ENCODE results near the gene DDX59. TPM values are rescaled to one million over a fixed set of nuclear protein-coding genes. Genes with fewer than 3 reads are reported as not detected.

The DDX59 gene
- total RNA-seq, 1 donor from 2014 or later, result 17.7 TPM

GRCh38 chr1:200694738-200695137 is 25.0 kb upstream of the DDX59 start:
- H3K27me3 ChIP-seq (ENCODE audit: control insufficient read depth in 3 of 3, insufficient read depth in 3 of 3, low read length in 3 of 3), result no peaks in the 10 kb centered on the region
- H3K36me3 ChIP-seq (ENCODE audit: control insufficient read depth in 3 of 3, insufficient read depth in 3 of 3, low read length in 3 of 3), result no peaks in the 10 kb centered on the region
- no peak overlapping the region for H3K27ac ChIP-seq (ENCODE audit: low read depth, low read length)
- H3K9ac ChIP-seq (ENCODE audit: low read depth in 1 of 3, low read length in 3 of 3), result no peak overlapping the region
- peaks cover 0 to 5% (median 0%) of the 10 kb centered on the region in 3 donors for H3K4me1 ChIP-seq (ENCODE audit: control insufficient read depth in 3 of 3, insufficient read depth in 3 of 3, low read length in 3 of 3)
- H3K4me3 ChIP-seq (ENCODE audit: low read length in 3 of 3), result no peak overlapping the region
- no peaks in the 10 kb centered on the region for H3K9me3 ChIP-seq (ENCODE audit: control insufficient read depth in 3 of 3, low read length in 3 of 3)

- Histone ChIP-seq H3K27ac (ENCODE audit: low read depth, low read length) (no peak overlapping the region), H3K27me3 (ENCODE audit: control insufficient read depth in 3 of 3, insufficient read depth in 3 of 3, low read length in 3 of 3) (no peaks in the 10 kb centered on the region), H3K9ac (ENCODE audit: low read depth in 1 of 3, low read length in 3 of 3) (no peak overlapping the region)
Measured at GRCh38 chr1:200693327-200693726, 23.6 kb upstream of the DDX59 start.

GRCh38 chr1:200692316-200692715 is 22.6 kb upstream of the DDX59 start:
- H3K27me3 ChIP-seq (ENCODE audit: control insufficient read depth in 3 of 3, insufficient read depth in 3 of 3, low read length in 3 of 3), result no peaks in the 10 kb centered on the region
- H3K9me3 ChIP-seq (ENCODE audit: control insufficient read depth in 3 of 3, low read length in 3 of 3), result no peaks in the 10 kb centered on the region
- no peaks in the 10 kb centered on the region for H3K36me3 ChIP-seq (ENCODE audit: control insufficient read depth in 3 of 3, insufficient read depth in 3 of 3, low read length in 3 of 3)

More at GRCh38 chr1:200693327-200693726, 23.6 kb upstream of the DDX59 start:
- Histone ChIP-seq H3K9me3 (ENCODE audit: control insufficient read depth in 3 of 3, low read length in 3 of 3) (no peaks in the 10 kb centered on the region), H3K4me3 (ENCODE audit: low read length in 3 of 3) (no peak overlapping the region), H3K36me3 (ENCODE audit: control insufficient read depth in 3 of 3, insufficient read depth in 3 of 3, low read length in 3 of 3) (no peaks in the 10 kb centered on the region), H3K4me1 (ENCODE audit: control insufficient read depth in 3 of 3, insufficient read depth in 3 of 3, low read length in 3 of 3) (peaks cover 0 to 5% (median 0%) of the 10 kb centered on the region in 3 donors)

GRCh38 chr1:200686620-200687019 is 16.9 kb upstream of the DDX59 start:
- no peaks in the 10 kb centered on the region for H3K4me1 ChIP-seq (ENCODE audit: control insufficient read depth in 3 of 3, insufficient read depth in 3 of 3, low read length in 3 of 3)
- H3K27me3 ChIP-seq (ENCODE audit: control insufficient read depth in 3 of 3, insufficient read depth in 3 of 3, low read length in 3 of 3), result peaks cover 0 to 2% (median 0%) of the 10 kb centered on the region in 3 donors
- no peaks in the 10 kb centered on the region for H3K9me3 ChIP-seq (ENCODE audit: control insufficient read depth in 3 of 3, low read length in 3 of 3)
- H3K4me3 ChIP-seq (ENCODE audit: low read length in 3 of 3), result no peak overlapping the region
- no peaks in the 10 kb centered on the region for H3K36me3 ChIP-seq (ENCODE audit: control insufficient read depth in 3 of 3, insufficient read depth in 3 of 3, low read length in 3 of 3)
- no peak overlapping the region for H3K27ac ChIP-seq (ENCODE audit: low read depth, low read length)
- H3K9ac ChIP-seq (ENCODE audit: low read depth in 1 of 3, low read length in 3 of 3), result no peak overlapping the region

More at GRCh38 chr1:200692316-200692715, 22.6 kb upstream of the DDX59 start:
- Histone ChIP-seq H3K4me1 (ENCODE audit: control insufficient read depth in 3 of 3, insufficient read depth in 3 of 3, low read length in 3 of 3) (no peaks in the 10 kb centered on the region), H3K9ac (ENCODE audit: low read depth in 1 of 3, low read length in 3 of 3) (no peak overlapping the region), H3K27ac (ENCODE audit: low read depth, low read length) (no peak overlapping the region), H3K4me3 (ENCODE audit: low read length in 3 of 3) (no peak overlapping the region)

GRCh38 chr1:200684015-200684414 is 14.3 kb upstream of the DDX59 start:
- Histone ChIP-seq H3K4me1 (ENCODE audit: control insufficient read depth in 3 of 3, insufficient read depth in 3 of 3, low read length in 3 of 3) (no peaks in the 10 kb centered on the region), H3K4me3 (ENCODE audit: low read length in 3 of 3) (no peak overlapping the region), H3K9ac (ENCODE audit: low read depth in 1 of 3, low read length in 3 of 3) (no peak overlapping the region), H3K36me3 (ENCODE audit: control insufficient read depth in 3 of 3, insufficient read depth in 3 of 3, low read length in 3 of 3) (no peaks in the 10 kb centered on the region), H3K27me3 (ENCODE audit: control insufficient read depth in 3 of 3, insufficient read depth in 3 of 3, low read length in 3 of 3) (peaks cover 0 to 2% (median 0%) of the 10 kb centered on the region in 3 donors), H3K27ac (ENCODE audit: low read depth, low read length) (no peak overlapping the region), H3K9me3 (ENCODE audit: control insufficient read depth in 3 of 3, low read length in 3 of 3) (no peaks in the 10 kb centered on the region)

- no peaks in the 10 kb centered on the region for H3K9me3 ChIP-seq (ENCODE audit: control insufficient read depth in 3 of 3, low read length in 3 of 3)
- H3K4me1 ChIP-seq (ENCODE audit: control insufficient read depth in 3 of 3, insufficient read depth in 3 of 3, low read length in 3 of 3), result no peaks in the 10 kb centered on the region
- H3K27me3 ChIP-seq (ENCODE audit: control insufficient read depth in 3 of 3, insufficient read depth in 3 of 3, low read length in 3 of 3), result peaks cover 0 to 2% (median 0%) of the 10 kb centered on the region in 3 donors
- H3K9ac ChIP-seq (ENCODE audit: low read depth in 1 of 3, low read length in 3 of 3), result no peak overlapping the region
- no peak overlapping the region for H3K4me3 ChIP-seq (ENCODE audit: low read length in 3 of 3)
- no peaks in the 10 kb centered on the region for H3K36me3 ChIP-seq (ENCODE audit: control insufficient read depth in 3 of 3, insufficient read depth in 3 of 3, low read length in 3 of 3)
- no peak overlapping the region for H3K27ac ChIP-seq (ENCODE audit: low read depth, low read length)
Measured at GRCh38 chr1:200683298-200683697, 13.6 kb upstream of the DDX59 start.

DNA sequence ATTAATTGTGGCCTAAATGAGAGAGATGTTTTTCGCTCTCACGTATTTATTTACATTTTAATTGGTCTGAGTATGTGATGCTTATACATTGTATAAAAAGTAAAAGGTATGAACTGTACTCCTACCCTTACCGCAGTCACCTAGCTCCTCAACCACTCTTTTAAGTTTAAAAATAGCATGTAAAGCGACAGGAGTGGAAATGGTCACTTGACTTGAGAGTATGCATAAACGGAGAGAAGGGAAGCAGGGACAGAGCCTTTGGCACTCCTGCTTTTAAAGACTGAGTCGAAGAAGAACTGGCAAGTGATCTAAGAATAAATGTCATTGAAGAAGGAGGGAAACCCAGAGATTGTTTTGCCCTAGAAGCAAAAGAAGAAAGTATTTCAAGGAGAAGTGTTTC is 11.5 kb upstream of the DDX59 start:
- no peaks in the 10 kb centered on the region for H3K36me3 ChIP-seq (ENCODE audit: control insufficient read depth in 3 of 3, insufficient read depth in 3 of 3, low read length in 3 of 3)
- H3K27ac ChIP-seq (ENCODE audit: low read depth, low read length), result no peak overlapping the region
- H3K4me3 ChIP-seq (ENCODE audit: low read length in 3 of 3), result no peak overlapping the region
- H3K4me1 ChIP-seq (ENCODE audit: control insufficient read depth in 3 of 3, insufficient read depth in 3 of 3, low read length in 3 of 3), result no peaks in the 10 kb centered on the region
- H3K9me3 ChIP-seq (ENCODE audit: control insufficient read depth in 3 of 3, low read length in 3 of 3), result no peaks in the 10 kb centered on the region
- peaks cover 0 to 2% (median 0%) of the 10 kb centered on the region in 3 donors for H3K27me3 ChIP-seq (ENCODE audit: control insufficient read depth in 3 of 3, insufficient read depth in 3 of 3, low read length in 3 of 3)
- H3K9ac ChIP-seq (ENCODE audit: low read depth in 1 of 3, low read length in 3 of 3), result no peak overlapping the region

- Histone ChIP-seq H3K27ac (ENCODE audit: low read depth, low read length) (no peak overlapping the region), H3K36me3 (ENCODE audit: control insufficient read depth in 3 of 3, insufficient read depth in 3 of 3, low read length in 3 of 3) (no peaks in the 10 kb centered on the region), H3K9ac (ENCODE audit: low read depth in 1 of 3, low read length in 3 of 3) (no peak overlapping the region), H3K4me1 (ENCODE audit: control insufficient read depth in 3 of 3, insufficient read depth in 3 of 3, low read length in 3 of 3) (no peaks in the 10 kb centered on the region), H3K27me3 (ENCODE audit: control insufficient read depth in 3 of 3, insufficient read depth in 3 of 3, low read length in 3 of 3) (no peaks in the 10 kb centered on the region), H3K4me3 (ENCODE audit: low read length in 3 of 3) (no peak overlapping the region), H3K9me3 (ENCODE audit: control insufficient read depth in 3 of 3, low read length in 3 of 3) (no peaks in the 10 kb centered on the region)
Measured at GRCh38 chr1:200676829-200677228, 7.1 kb upstream of the DDX59 start.

GRCh38 chr1:200675588-200675852 is 5.8 kb upstream of the DDX59 start:
- no peak overlapping the region for H3K4me3 ChIP-seq (ENCODE audit: low read length in 3 of 3)
- H3K9ac ChIP-seq (ENCODE audit: low read depth in 1 of 3, low read length in 3 of 3), result no peak overlapping the region
- no peaks in the 10 kb centered on the region for H3K9me3 ChIP-seq (ENCODE audit: control insufficient read depth in 3 of 3, low read length in 3 of 3)
- no peak overlapping the region for H3K27ac ChIP-seq (ENCODE audit: low read depth, low read length)
- no peaks in the 10 kb centered on the region for H3K27me3 ChIP-seq (ENCODE audit: control insufficient read depth in 3 of 3, insufficient read depth in 3 of 3, low read length in 3 of 3)
- H3K36me3 ChIP-seq (ENCODE audit: control insufficient read depth in 3 of 3, insufficient read depth in 3 of 3, low read length in 3 of 3), result no peaks in the 10 kb centered on the region
- H3K4me1 ChIP-seq (ENCODE audit: control insufficient read depth in 3 of 3, insufficient read depth in 3 of 3, low read length in 3 of 3), result peaks cover 2 to 5% (median 5%) of the 10 kb centered on the region in 3 donors

DNA sequence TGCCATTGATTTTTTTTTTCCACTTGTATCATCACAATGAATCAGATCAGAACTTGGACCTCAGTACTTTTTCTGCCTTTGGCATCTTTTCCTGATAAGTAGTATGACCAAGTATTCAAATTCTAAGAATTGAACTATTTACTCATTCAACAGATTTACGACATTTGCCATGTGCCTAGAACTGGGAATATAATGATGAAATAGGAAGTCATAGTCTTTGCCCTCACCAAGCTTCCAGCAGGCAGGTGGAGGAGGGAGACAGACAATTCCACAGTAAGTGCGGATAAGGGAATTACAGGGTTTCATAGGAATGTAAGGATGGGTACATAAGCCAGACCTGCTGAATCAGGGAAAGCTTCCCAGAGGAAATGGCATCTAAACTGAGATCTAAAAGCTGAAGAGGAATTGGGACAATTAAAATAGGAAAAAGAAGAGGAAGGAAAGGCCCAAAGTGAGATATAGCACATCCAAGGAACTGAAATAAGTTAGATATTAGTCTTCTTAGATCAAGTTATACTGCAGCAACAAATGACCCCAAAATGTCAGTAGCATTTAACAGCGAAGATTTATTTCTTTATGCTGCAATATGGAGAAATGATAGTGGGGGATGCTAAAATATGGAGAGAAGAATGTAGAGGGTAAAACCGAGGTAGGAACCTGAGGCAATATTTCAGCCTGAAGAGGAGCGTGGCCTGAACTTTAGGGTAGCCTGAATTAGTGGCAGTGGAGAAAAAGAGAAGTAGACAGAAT is 5.3 kb upstream of the DDX59 start:
- Histone ChIP-seq H3K36me3 (ENCODE audit: control insufficient read depth in 3 of 3, insufficient read depth in 3 of 3, low read length in 3 of 3) (no peaks in the 10 kb centered on the region), H3K4me3 (ENCODE audit: low read length in 3 of 3) (no peak overlapping the region), H3K27ac (ENCODE audit: low read depth, low read length) (no peak overlapping the region), H3K4me1 (ENCODE audit: control insufficient read depth in 3 of 3, insufficient read depth in 3 of 3, low read length in 3 of 3) (peaks cover 5 to 8% (median 6%) of the 10 kb centered on the region in 3 donors), H3K27me3 (ENCODE audit: control insufficient read depth in 3 of 3, insufficient read depth in 3 of 3, low read length in 3 of 3) (no peaks in the 10 kb centered on the region), H3K9ac (ENCODE audit: low read depth in 1 of 3, low read length in 3 of 3) (no peak overlapping the region), H3K9me3 (ENCODE audit: control insufficient read depth in 3 of 3, low read length in 3 of 3) (no peaks in the 10 kb centered on the region)

All from skeletal muscle tissue (tissue), 4 donors.